CD4-positive, alpha-beta T cell treated with Interferon gamma for 1 hour (primary cell): Measurements from ENCODE around the gene MAP4K5.
A peak's percentile ranks its signal among the peaks of the same experiment; 100 is the strongest.
"Not testable (repeated sequence)": the region's sequence is repeated elsewhere in the genome, so short reads cannot be mapped to it uniquely, and the experiment has no call there.

Experiments used
- DNase-seq: peaks from one replicate; pipeline ENCODE4 v3.0.0-alpha.2; 2020

MAP4K5 gene

GRCh38 chr14:50532502-50533240 lies at the start of gene MAP4K5:
Gene MAP4K5, minus strand, starts transcription at chr14:50532569. Its CDS starts 520 bp downstream, at chr14:50532049.
- DNase-seq, result peak; percentile 88

- DNase-seq, result no peak
Observed at GRCh38 chr14:50578433-50578832, 46.1 kb upstream of the MAP4K5 start.

GRCh38 chr14:50577982-50578381 lies 45.6 kb upstream of the MAP4K5 start:
- DNase-seq, result no peak

- DNase-seq, result no peak
Observed at GRCh38 chr14:50575769-50576168, 43.4 kb upstream of the MAP4K5 start.

GRCh38 chr14:50573862-50574261 lies 41.5 kb upstream of the MAP4K5 start:
- DNase-seq, result no peak

GRCh38 chr14:50569714-50570274 lies 37.4 kb upstream of the MAP4K5 start:
- no peak for DNase-seq

- DNase-seq, result no peak
Observed at GRCh38 chr14:50562841-50563240, 30.5 kb upstream of the MAP4K5 start.

GRCh38 chr14:50560931-50561285 lies 28.5 kb upstream of the MAP4K5 start:
- DNase-seq, result peak; percentile 22

GRCh38 chr14:50559990-50560930 lies 27.9 kb upstream of the MAP4K5 start, which contains the start of gene ATL1:
Gene ATL1, plus strand, starts transcription at chr14:50560145. Its CDS starts 121 bp downstream, at chr14:50560266.
- DNase-seq, result peak; percentile 14

GRCh38 chr14:50552796-50553195 lies 20.4 kb upstream of the MAP4K5 start:
- DNase-seq, result not testable (repeated sequence)

- DNase-seq, result no peak
Observed at GRCh38 chr14:50551877-50552276, 19.5 kb upstream of the MAP4K5 start.

GRCh38 chr14:50550294-50550693 lies 17.9 kb upstream of the MAP4K5 start:
- no peak for DNase-seq

GRCh38 chr14:50545618-50546017 lies 13.2 kb upstream of the MAP4K5 start:
- DNase-seq, result no peak

- no peak for DNase-seq
Observed at GRCh38 chr14:50544911-50545310, 12.5 kb upstream of the MAP4K5 start.

GRCh38 chr14:50542941-50543418 lies 10.6 kb upstream of the MAP4K5 start:
- DNase-seq, result no peak

- no peak for DNase-seq
Observed at GRCh38 chr14:50541159-50541567, 8.8 kb upstream of the MAP4K5 start.

GRCh38 chr14:50539051-50539450 lies 6.7 kb upstream of the MAP4K5 start:
- no peak for DNase-seq

GRCh38 chr14:50538034-50538433 lies 5.7 kb upstream of the MAP4K5 start:
- not testable (repeated sequence) for DNase-seq

- no peak for DNase-seq
Observed at GRCh38 chr14:50534997-50535396, 2.6 kb upstream of the MAP4K5 start.

GRCh38 chr14:50534416-50534815 lies 2.0 kb upstream of the MAP4K5 start:
- DNase-seq, result no peak

GRCh38 chr14:50533806-50534205 lies 1.4 kb upstream of the MAP4K5 start:
- no peak for DNase-seq

GRCh38 chr14:50533241-50533705 lies 904 bp upstream of the MAP4K5 start:
- no peak for DNase-seq
